Colonic mucosa (tissue), 4 donors: ENCODE results near the gene TP53AIP1. TPM values are rescaled to one million over a fixed set of nuclear protein-coding genes. Genes with fewer than 3 reads are reported as not detected.

Experiments
- DNase-seq: peaks from one replicate; pipeline ENCODE4 v3.0.0-alpha.2; 2020
- H3K27ac ChIP-seq: fragments of 200-600 bp; one replicate; pipeline ENCODE4 v1.8.0; 2021
- H3K27me3 ChIP-seq: fragments of 200-600 bp; one replicate; pipeline ENCODE4 v1.8.0; 2021
- H3K36me3 ChIP-seq: fragments of 200-600 bp; one replicate; pipeline ENCODE4 v1.8.0; 2021
- H3K4me1 ChIP-seq: fragments of 200-600 bp; one replicate; pipeline ENCODE4 v1.8.0; 2021; ENCODE audit warnings: mild to moderate bottlenecking
- H3K4me3 ChIP-seq: fragments of 200-600 bp; one replicate; pipeline ENCODE4 v1.8.0; 2021
- H3K9ac ChIP-seq, 2 donors: one replicate each; pipeline ENCODE4 v1.7.0; 2013; ENCODE audit warnings: control low read depth in 2 of 2, low read depth in 2 of 2, low read length in 2 of 2
- H3K9me3 ChIP-seq: fragments of 200-600 bp; one replicate; pipeline ENCODE4 v1.8.0; 2021
- CTCF ChIP-seq: fragments of 200-600 bp; IDR thresholded peaks from one replicate; pipeline ENCODE4 v1.8.0; 2022; ENCODE audit warnings: antibody characterized with exemption, mild to moderate bottlenecking
- intact Hi-C: fragments of 100-400 bp; cut with DNase I; formaldehyde crosslinking; loops from one replicate; pipeline ENCODE4 v1.14.1; 2022
- total RNA-seq, 2 donors: library from RNA; stranded (reverse); fragmentation: NEBNext Ultra II Directional in 1 of 2; extraction: Animal tissue kit (Norgen Biotek cat#: 25700) in 1 of 2; gene quantifications; one replicate each; pipeline ENCODE4 v1.2.1, GENCODE V29; 2021
- donor health status: healthy.
- donor health status: DM: no; HTN: no; CAD: no.
- donor health status: DM: no; HTN: no; CAD: no.

TP53AIP1 gene
- total RNA-seq, 2 donors from 2014 or later, result 0.12 to 0.19 TPM

GRCh38 chr11:128903248-128904061, 39.2 kb downstream of the TP53AIP1 start:
- no peaks in the 10 kb centered on the region for H3K36me3 ChIP-seq
- no peak overlapping the region for H3K27ac ChIP-seq
- intact Hi-C loops, result no loop called here
- no peak for TF ChIP-seq CTCF
- H3K4me1 ChIP-seq, result peaks cover 6% of the 10 kb centered on the region
- no peaks in the 10 kb centered on the region for H3K27me3 ChIP-seq
- H3K4me3 ChIP-seq, result no peak overlapping the region
- no peaks in the 10 kb centered on the region for H3K9me3 ChIP-seq
- DNase-seq, result no peak
- H3K9ac ChIP-seq, result no peak overlapping the region

GRCh38 chr11:128902515-128903066, 40.1 kb downstream of the TP53AIP1 start:
- H3K4me3 ChIP-seq, result no peak overlapping the region
- intact Hi-C loops, result no loop called here
- H3K36me3 ChIP-seq, result no peaks in the 10 kb centered on the region
- H3K4me1 ChIP-seq, result peaks cover 6% of the 10 kb centered on the region
- no peak overlapping the region for H3K9ac ChIP-seq
- TF ChIP-seq CTCF, result no peak
- no peak for DNase-seq
- no peaks in the 10 kb centered on the region for H3K27me3 ChIP-seq
- no peaks in the 10 kb centered on the region for H3K9me3 ChIP-seq
- H3K27ac ChIP-seq, result no peak overlapping the region

- Histone ChIP-seq H3K9ac (no peak overlapping the region), H3K36me3 (no peaks in the 10 kb centered on the region), H3K27me3 (no peaks in the 10 kb centered on the region), H3K9me3 (no peaks in the 10 kb centered on the region), H3K27ac (no peak overlapping the region), H3K4me1 (peaks cover 6% of the 10 kb centered on the region), H3K4me3 (no peak overlapping the region)
- no peak for DNase-seq
- no peak for TF ChIP-seq CTCF
- intact Hi-C loops, result no loop called here
Measured at GRCh38 chr11:128901653-128902514, 40.8 kb downstream of the TP53AIP1 start.

GRCh38 chr11:128900468-128900867, 42.2 kb downstream of the TP53AIP1 start:
- no peak overlapping the region for H3K9ac ChIP-seq
- peaks cover 6% of the 10 kb centered on the region for H3K4me1 ChIP-seq
- no peak for DNase-seq
- no peak for TF ChIP-seq CTCF
- no peak overlapping the region for H3K27ac ChIP-seq
- no peak overlapping the region for H3K4me3 ChIP-seq
- H3K36me3 ChIP-seq, result no peaks in the 10 kb centered on the region
- intact Hi-C loops, result no loop called here
- H3K9me3 ChIP-seq, result no peaks in the 10 kb centered on the region
- H3K27me3 ChIP-seq, result no peaks in the 10 kb centered on the region

- H3K9ac ChIP-seq, result no peak overlapping the region
- H3K9me3 ChIP-seq, result no peaks in the 10 kb centered on the region
- H3K27ac ChIP-seq, result no peak overlapping the region
- no peaks in the 10 kb centered on the region for H3K4me1 ChIP-seq
- no peak for DNase-seq
- H3K4me3 ChIP-seq, result no peak overlapping the region
- no peaks in the 10 kb centered on the region for H3K27me3 ChIP-seq
- intact Hi-C loops, result no loop called here
- H3K36me3 ChIP-seq, result no peaks in the 10 kb centered on the region
- TF ChIP-seq CTCF, result no peak
Measured at GRCh38 chr11:128898580-128899344, 43.9 kb downstream of the TP53AIP1 start.
